ENCODE results near the gene ZNF205.

Gene ZNF205

DNA sequence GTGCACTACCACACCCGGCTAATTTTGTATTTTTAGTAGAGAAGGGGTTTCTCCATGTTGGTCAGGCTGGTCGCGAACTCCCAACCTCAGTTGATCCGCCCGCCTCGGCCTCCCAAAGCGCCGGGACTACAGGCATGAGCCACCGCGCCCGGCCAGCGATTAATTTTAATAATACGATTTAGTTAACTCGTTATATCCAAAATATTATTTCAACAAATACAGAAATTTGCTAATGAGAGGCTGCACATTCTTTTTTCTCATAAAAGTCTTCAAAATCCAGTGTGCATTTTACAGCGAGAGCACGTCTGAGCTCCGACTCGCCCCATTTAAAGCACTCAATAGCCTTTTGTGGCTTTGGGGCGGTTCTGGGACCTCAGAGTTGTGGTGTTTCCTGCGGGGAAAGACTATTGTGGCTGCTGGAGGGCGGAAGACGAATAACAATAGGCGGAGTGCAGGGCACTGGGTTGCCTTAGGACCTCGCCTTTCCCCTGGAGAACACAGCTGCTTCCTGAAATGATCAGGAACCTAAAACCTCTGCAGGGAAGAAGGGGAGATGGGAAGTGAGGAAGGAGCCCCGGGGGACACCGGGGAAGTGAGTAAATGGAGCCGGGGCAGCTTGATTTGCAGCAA, 10.4 kb upstream of the ZNF205 start:
- no peak for DNase-seq (ENCODE audit: low read depth)

DNA sequence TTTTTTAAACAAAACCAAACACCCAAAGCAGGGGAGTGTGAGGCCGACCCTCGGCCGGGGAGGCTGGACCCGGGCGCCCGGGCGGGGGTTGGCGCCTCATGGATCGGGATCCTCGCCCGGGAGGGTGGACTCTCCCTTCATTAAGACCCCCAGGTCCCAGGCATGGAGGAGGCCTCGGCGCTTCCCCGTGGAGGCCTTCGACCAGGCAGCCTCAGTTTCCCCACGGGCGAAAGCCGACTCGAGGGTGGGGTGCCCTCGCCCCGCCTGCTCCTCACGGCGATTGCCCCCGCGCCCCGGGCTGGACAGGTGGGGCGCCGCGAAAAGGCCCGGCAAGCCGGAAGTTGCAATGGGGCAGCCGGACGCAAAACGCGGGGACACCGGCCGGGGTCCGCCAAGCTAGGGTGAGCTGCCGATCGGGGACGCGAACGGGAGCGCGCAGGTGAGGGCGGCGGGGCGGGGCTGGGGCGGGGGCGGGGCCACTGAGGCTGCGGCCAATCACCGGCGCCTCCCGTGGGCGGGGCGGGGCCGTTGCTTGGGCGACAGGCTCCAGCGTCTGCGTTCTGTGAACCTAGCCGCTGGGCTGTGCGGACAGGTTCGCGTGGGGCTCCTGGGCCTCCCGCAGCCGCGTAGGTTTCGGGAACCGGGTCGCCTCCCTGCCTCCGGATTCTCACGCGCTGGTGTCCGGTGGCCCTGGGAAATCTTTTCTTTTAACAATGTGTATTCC, 6.0 kb upstream of the ZNF205 start:
- peak; percentile 90 for DNase-seq (ENCODE audit: low read depth)

DNA sequence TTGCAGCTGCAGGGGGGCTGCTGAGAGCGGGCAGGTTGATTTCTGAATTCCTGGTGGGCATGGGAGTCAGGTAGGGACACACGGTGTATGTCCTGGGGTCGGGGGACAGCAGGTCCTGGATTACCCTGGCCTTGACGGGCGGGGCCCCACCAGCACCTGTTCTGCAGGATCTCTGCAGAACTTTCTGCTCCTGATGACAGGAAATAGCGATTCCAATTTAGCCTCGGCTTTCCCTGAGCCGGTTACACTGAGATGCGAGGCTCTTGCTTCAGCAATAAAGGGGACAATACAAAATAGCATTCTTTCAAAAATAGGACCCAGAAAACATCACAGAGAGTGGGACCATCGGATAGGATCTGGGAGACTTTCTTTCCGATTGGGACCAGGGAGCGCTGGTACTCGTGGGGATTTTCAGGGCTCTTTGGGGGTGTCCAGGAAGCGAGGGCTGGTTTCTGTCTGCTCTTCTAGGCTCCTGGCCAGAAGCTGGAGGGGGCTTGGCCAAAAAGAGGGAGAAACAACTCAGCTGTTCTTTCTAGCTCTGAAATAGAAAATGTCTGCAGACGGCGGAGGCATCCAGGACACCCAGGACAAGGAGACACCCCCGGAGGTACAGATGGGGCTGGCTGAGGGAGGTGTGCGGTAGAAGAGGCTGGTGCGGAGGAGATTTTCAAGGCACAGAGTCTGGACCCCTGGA, 642 bp downstream of the ZNF205 start:
- DNase-seq (ENCODE audit: low read depth), result no peak

DNA sequence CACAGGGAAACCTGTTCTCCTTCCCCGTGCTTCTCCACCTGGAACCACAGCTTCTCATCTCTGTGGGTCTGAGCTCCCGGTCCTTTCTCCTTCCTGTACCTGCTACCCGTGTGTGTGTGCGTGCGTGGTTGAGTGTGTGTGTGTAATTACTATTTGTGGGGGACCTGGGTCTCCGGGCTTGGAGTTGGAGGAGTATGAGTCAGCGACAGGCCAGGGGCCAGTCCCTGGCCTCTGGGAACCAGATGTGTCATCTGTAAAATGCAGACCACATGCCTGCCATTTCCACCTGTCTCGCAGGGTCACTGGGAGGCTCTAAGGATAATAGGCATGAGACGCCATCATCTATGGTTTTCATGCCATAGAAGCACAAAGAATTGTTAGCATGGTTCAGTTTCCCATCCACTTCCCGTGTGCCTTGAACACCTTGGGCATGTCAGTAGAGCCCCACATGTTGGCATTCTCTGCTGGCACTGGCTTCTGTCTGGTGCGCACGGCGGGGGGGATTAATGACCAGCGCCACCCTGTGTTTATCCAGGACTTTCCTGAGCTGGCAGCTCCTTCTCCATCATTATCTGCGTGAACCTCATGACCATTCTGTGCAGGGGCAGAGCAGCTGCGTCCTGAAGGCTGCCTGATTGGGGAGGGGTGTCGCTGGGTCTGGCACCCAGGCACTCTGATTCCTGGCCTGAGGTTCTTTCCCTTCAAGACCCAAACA, 1.5 kb downstream of the ZNF205 start:
- no peak for DNase-seq (ENCODE audit: low read depth)

DNA sequence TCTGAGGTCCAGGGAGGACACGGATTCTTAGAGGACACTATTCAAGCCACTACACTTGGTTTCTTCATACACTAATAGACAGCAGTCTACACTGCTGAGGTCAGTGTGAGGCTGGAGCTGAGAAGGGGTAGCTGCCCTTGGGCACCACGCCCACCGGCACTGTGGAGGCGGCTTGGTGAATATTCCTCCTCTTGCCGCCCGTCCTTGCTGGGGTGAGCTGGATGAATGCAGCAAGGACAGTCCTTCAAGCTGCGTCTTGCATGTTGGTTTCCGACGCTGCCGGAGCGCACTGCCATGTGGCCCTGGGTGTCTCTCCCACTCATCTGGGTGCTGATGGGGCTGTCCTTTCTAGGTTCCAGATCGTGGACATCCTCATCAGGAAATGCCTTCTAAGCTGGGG, 2.6 kb downstream of the ZNF205 start:
- DNase-seq (ENCODE audit: low read depth), result no peak

DNA sequence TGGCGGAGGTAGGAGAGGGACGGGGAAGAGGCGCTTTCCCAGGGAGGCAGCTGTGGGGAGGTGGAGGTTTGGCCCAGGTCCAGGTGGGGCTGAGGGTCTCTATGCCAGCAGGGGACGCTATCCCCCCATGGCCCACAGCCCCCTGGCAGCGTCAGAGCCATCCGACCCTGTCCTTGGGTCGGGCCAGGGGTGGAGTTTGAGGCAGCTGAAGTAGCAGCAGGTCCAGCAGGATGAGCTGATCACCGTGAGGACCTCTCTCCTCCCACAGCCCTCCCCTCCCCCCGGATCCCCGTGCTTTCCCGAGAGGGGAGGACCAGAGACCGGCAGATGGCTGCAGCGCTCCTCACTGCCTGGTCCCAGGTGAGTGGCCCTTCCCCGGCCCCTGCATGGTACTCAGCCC, 3.2 kb downstream of the ZNF205 start:
- no peak for DNase-seq (ENCODE audit: low read depth)

DNA sequence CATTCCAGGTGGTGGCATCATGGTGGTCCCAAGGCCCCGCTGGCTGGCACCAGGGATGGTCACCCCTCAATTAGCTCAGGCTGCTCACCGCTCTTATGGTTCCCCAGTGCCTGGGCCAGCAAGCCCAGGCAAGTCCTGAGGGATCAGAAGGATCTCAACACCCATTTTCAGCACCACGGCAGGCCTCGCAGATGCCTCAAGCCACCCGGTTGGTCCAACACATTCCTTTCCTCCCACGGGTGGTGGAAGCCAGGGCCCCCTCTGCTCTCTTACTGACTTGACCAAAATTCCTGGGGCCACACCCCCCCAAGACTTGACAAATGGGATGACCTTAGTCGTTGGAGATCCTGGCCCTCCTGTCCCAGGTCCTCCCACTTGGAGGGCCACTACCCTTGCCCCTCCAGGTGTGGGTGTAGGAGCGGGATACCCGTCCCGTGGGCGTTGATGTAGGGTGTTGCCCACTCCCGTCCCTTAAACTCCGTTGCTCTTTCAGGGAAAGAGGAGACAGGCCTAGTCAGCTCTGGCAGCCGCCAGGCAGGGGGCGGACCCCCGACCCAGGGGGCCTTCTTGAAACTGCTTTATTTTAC, 5.9 kb downstream of the ZNF205 start:
- DNase-seq (ENCODE audit: low read depth), result no peak

DNA sequence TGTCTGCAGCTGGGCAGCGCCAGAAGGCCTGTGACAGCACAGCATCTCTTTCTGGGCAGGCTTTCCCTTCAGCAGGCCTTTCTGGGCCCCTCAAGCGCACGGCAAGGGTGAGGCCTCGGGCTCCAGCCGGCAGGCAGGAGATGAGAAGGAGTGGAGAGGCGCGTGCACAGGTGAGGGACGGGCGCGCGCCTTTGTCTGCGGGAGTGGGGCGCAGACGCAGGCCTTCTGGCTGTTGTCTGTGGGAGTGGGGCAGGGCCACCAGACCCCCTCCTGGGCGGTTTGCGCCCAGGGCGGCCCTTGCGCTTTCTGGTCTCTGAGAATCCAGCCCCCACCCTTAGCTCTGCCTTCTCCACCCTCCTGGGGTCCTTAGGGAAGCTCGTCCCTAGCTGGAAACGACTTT, 6.5 kb downstream of the ZNF205 start:
- no peak for DNase-seq (ENCODE audit: low read depth)

DNA sequence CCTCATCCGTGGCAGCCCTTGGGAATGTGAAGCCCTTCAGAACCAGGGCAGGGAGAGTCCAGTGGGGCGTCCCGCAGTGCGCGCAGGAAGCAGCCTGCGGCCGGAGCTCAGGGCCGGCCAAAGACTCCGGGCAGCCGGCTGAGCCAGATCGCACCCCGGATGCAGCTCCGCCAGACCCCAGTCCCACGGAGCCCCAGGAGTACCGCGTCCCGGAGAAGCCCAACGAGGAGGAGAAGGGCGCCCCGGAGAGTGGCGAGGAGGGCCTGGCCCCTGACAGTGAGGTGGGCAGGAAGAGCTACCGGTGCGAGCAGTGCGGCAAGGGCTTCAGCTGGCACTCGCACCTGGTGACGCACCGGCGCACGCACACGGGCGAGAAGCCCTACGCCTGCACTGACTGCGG, 6.9 kb downstream of the ZNF205 start:
- no peak for DNase-seq (ENCODE audit: low read depth)

DNA sequence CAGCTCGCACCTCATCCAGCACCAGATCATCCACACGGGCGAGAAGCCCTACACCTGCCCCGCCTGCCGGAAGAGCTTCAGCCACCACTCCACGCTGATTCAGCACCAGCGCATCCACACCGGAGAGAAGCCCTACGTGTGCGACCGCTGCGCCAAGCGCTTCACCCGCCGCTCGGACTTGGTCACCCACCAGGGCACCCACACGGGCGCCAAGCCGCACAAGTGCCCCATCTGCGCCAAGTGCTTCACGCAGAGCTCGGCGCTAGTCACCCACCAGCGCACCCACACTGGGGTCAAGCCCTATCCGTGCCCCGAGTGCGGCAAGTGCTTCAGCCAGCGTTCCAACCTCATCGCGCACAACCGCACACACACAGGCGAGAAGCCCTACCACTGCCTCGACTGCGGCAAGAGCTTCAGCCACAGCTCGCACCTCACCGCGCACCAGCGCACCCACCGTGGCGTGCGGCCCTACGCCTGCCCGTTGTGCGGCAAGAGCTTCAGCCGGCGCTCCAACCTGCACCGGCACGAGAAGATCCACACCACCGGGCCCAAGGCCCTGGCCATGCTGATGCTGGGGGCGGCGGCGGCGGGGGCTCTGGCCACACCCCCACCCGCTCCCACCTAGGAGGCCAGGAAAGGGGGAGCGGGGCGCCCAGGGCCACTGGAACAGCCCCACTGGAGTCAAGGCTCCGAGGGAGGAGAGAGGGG, 7.5 kb downstream of the ZNF205 start:
- no peak for DNase-seq (ENCODE audit: low read depth)

DNA sequence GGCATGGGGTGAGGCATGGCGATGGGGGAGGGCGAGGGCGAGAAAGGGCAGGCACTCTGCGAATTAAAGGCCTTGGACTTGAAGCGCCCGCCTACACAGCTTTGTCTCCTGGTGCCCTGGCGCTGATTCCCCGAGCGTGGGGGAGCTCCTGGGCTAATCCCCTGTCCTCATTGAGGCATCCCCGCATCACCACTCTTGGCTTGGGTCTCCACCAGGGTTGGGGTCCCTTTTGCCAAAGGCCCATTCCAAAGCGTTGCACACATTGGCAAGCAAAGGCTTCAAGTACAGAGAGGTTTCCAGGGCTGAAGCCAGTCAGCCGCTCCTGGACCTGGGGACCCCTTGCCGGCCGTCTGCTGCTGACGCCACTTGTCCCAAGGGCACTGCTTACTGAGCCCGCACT, 8.0 kb downstream of the ZNF205 start:
- DNase-seq (ENCODE audit: low read depth), result no peak

DNA sequence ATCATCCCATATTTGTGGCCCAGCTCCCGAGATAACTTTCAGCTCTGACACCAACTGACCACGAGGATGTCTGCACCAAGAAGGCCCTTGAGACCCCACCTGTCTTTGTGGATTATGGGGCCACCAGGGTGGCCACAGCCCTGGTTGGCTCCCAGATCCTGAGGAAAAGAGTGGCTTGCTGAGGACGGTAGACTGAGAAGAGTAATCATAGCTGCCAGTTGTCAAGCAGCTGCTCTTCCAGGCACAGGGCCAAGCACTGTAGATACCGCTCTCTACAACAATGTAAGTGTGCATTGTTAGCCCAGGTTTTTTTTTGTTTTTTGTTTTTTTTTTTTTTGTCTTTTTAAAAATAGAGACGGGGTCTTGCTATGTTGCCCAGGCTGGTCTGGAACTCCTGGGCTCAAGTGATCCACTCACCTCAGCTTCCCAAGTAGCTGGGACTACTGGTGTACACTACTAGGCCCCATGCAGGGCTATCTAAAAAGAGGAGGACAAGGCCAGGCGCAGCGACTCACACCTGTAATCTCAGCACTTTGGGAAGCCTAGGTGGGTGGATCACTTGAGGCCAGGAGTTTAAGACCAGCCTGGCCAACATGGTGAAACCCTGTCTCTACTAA, 9.6 kb downstream of the ZNF205 start:
- DNase-seq (ENCODE audit: low read depth), result no peak

DNA sequence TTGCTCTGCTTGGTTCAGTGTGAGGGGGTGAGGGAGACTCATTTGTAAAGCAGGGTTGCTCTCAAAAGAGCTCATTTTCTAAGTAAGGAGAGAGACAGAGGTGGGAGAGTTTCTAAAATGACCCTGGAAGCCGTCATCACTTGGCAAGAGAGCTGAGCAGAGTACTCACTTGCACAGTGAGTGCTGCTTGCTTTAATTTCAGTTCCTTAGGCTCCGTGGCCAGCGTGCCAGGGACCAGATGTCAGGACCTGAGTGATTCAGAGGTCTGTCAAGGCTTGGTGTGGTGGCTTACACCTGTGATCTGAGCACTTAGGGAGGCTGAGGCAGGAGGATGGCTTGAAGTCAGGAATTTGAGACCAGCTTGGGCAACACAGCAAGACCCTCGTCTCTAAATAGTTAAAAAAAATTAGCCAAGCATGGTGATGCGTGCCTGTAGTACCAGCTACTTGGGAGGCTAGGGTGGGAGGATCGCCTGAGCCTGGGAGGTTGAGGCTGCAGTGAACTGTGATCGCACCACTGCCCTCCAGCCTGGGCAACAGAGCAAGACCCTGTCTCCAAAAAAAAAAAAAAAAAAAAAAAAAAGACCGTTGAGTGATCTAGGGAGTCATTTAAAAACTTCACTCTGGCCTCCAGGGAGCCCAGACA, 10.7 kb downstream of the ZNF205 start:
- no peak for DNase-seq (ENCODE audit: low read depth)

DNA sequence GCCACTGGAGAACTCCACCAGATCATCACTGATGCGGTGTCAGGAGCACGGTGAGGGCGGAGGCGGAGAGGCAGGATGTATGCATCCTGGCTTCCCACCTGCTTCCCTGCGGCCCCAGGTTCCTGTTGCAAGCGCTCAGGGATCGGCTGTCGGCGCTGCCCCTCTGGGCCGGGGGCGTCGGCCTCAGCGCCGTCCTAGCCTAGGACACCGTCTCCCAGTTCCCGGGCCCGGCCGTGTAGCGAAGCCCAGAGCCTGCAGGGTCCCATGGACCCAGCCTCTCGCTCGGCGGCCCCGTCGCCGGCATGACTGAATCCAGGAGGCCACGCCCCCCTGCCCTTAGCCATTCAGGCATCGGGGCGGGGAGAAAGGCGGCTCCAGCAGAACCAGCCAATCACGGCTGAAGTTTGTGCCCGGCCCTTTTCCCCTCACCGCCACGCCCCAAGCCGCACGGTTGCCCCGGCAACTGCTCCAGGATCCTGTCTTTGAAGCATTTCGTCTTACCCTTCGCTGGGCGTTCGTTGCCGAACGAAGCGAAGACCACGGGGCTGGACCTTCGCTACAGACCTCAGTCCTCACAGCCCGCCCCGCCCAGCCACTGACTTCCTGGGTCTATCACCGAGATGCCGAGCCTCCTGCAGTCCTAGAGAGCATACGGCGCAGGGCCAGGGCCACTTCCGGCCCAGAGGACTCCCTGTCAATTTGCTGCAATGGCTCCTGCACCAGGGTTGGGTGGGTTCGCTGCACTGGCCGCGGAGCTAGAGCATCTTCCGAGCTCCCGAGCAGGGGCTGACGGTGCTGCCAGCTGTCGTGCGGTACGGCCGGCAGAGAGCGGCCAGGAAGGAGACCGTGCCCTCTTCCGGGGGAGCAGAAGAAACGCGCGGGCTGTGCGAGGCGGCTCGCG, 11.8 kb downstream of the ZNF205 start:
- peak; percentile 90 for DNase-seq (ENCODE audit: low read depth)

DNA sequence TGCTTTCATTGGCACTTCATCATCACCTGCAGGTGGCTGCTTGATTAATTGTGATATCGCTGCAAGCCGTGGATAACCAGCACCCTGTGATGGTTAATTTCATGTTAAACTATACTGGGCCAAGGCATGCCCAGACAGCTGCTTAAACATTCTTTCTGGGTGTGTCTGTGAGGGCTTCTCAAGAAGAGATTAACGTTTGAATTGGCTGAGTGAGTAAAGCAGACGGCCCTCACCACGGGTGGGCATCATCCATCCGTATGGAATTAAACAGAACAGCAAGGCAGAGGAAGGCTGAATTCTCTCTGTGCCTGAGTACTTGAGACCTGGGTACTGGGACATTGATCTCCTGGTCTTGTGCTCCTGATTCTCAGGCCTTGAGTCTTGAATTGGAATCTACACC, 15.4 kb downstream of the ZNF205 start:
- no peak for DNase-seq (ENCODE audit: low read depth)

DNA sequence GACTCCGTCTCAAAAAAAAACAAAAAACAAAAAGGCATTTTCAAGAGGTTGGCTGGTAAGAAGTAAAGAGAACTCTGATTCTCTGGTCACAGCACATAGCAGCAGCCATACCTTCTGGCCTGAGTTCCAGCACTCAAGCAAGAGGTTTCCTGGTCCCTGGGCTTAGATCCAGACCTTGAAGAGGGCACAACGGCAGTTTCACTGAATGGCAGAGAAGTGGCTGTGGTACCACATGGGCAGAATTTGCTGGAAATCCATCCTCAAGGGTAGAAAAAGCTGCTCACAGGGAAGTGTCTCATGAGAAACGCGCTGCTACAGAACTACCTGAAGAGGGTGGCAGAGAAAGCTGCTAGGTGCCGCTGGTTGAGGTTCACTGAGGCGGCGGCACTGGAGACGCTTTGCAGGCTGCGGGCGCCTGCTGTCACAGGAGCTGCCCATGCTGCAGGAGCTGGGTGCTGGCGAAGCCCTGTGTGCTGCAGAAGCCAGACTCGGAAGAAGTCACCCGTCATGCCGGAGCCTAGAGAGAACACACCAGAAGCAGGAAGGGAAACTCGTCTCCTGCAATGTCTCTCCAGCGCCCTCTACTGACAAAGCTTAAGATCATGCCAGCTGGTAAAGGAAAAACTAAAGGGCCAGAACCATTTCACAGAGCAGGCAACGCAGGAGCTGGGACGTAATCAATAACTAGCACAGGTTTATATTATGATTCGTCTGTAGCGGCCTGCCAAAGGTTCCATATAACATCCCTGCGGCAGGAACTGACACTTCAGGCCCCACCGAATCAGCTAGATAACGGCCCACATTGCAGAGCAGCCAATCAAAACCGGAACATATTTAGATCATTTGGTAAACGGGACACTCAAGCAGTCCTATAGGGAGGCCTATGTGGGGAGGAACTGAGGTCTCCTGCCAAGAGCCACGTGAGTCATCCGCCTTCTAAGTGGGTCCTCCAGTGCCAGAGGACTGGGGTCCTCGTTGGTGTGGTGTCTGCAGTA, 17.0 kb downstream of the ZNF205 start:
- peak; percentile 82 for DNase-seq (ENCODE audit: low read depth)

DNA sequence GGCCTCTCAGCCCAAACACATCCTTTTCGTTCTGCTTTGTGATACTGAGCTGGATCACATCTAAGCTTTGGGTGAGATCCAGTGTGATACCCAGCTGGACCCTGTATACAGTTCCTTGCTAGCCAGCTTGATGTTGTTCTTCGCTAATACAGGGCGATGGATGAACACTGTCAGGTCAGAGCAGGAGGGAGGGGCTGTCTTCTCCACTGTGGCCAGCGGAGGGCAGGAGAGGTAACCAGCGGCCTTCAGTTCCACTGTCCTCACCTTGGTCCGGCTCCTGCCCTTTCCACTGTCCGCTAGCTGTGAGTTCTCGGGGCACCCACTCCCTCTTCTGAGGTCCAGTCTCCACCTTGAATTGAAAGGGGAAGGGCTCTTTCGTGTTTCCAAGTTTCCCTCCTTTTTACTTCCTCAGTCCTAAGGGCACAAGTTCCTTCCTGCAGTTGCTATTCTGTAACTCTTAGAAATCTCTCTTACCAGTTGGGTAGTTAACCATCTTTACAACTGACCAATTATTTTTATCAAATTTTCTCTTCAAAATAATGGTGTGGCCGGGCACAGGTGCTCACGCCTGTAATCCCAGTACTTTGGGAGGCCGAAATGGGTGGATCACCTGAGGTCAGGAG, 19.5 kb downstream of the ZNF205 start:
- no peak for DNase-seq (ENCODE audit: low read depth)

DNA sequence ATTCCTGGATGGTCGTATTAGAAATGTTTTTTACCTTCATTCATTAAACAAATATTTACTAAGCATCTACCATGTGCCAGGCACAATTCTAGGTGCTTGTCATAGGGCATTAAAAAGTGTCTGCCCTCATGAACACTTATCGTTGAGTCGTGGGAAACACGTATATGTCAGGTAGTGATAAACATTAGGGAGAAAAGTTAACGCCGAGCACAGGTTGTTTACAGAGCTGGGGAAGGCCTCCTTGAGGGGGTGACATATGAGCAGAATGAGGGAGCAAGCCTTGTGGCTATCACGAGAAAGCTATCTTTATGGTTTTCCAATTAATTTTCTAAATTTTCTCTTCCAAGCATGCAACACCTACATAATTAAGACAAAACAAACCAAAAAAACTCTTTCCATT, 21.5 kb downstream of the ZNF205 start:
- DNase-seq (ENCODE audit: low read depth), result no peak
